OCI-LY3 (cell line): ENCODE measurements around the gene MYL1.

ENCODE experiments used
- H2AFZ ChIP-seq: fragments of 200-600, 300-600 bp; shearing (Covaris generic); 2 replicates; pipeline ENCODE4 v1.6.0; 2014; ENCODE audit warnings: antibody characterized with exemption, low read depth, low read length
- H3K27ac ChIP-seq: fragments of 200-600, 300-600 bp; sonication (generic); 2 replicates; pipeline ENCODE4 v1.5.1; 2014; ENCODE audit warnings: mild to moderate bottlenecking, low read length, moderate library complexity, mixed read lengths
- H3K27me3 ChIP-seq: fragments of 200-600, 300-600 bp; sonication (generic); 2 replicates; pipeline ENCODE4 v1.6.1; 2014; ENCODE audit warnings: low read depth, low read length, mixed read lengths
- H3K36me3 ChIP-seq: fragments of 200-600, 300-600 bp; sonication (generic); replicated peaks from 2 replicates; pipeline ENCODE3; 2014; ENCODE audit warnings: low read depth, low read length, mixed read lengths
- H3K4me1 ChIP-seq: fragments of 300-600, 200-600 bp; sonication (generic); 2 replicates; pipeline ENCODE4 v1.6.1; 2014; ENCODE audit warnings: low read length, mixed read lengths
- H3K4me2 ChIP-seq: fragments of 200-600, 300-600 bp; sonication (generic); 2 replicates; pipeline ENCODE4 v1.6.1; 2014; ENCODE audit warnings: low read length, mixed read lengths
- H3K4me3 ChIP-seq: fragments of 300-600, 200-600 bp; sonication (generic); 2 replicates; pipeline ENCODE4 v1.5.1; 2014; ENCODE audit warnings: antibody characterized with exemption, mild to moderate bottlenecking, low read length, moderate library complexity
- H3K79me2 ChIP-seq: fragments of 300-600, 200-600 bp; shearing (Covaris generic); 2 replicates; pipeline ENCODE4 v1.6.1; 2014; ENCODE audit warnings: mild to moderate bottlenecking, low read length, mixed read lengths
- H3K9ac ChIP-seq: fragments of 300-600, 200-600 bp; shearing (Covaris generic); 2 replicates; pipeline ENCODE4 v1.6.0; 2014; ENCODE audit warnings: mild to moderate bottlenecking, low read length, moderate library complexity
- H3K9me3 ChIP-seq: fragments of 200-600, 300-600 bp; shearing (Covaris generic); 2 replicates; pipeline ENCODE4 v1.6.1; 2014; ENCODE audit warnings: low read length, mixed read lengths; ENCODE audit not compliant: insufficient read depth
- H4K20me1 ChIP-seq: fragments of 200-600, 300-600 bp; sonication (generic); 2 replicates; pipeline ENCODE4 v1.6.1; 2016; ENCODE audit warnings: low read length, mixed read lengths; ENCODE audit not compliant: insufficient read depth
- EZH2phosphoT487 ChIP-seq: fragments of 200-600 bp; shearing (Covaris generic); IDR thresholded peaks from 2 replicates; pipeline ENCODE4 v1.6.1; 2018; ENCODE audit warnings: antibody characterized with exemption, mixed run types, low read depth
- TF ChIP-seq, protein P1 (sequence below): fragments of 200-600, 300-600 bp; sonication (generic); IDR thresholded peaks from 2 replicates; pipeline ENCODE4 v1.5.1; 2014; ENCODE audit warnings: antibody characterized with exemption, low read length, low read depth

The MYL1 gene

DNA sequence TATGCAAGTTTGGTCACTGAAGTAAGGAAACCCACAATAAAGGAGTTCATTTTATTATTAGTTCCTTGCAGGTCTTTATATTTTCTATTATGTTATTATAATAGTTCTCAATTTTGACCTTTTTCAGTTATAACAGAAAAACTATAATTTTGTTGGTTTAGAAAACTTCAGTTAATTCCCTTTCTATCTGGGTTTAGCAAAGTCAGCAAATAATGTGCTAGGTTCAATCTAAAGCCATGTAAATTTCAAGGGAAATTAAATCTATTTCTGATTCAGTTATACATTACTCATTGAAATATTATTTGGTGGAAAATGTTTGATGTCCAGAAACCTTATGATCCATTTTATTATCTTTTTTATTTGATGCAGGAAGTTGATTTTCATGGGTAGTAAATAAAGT is 43.7 kb downstream of the MYL1 start:
- Histone ChIP-seq H3K9me3 (no peaks in the 10 kb centered on the region), H3K36me3 (no peaks in the 10 kb centered on the region), H4K20me1 (no peaks in the 10 kb centered on the region), H3K79me2 (no peaks in the 10 kb centered on the region), H3K4me1 (peaks cover 12% of the 10 kb centered on the region), H3K27me3 (no peaks in the 10 kb centered on the region), H3K4me2 (no peak overlapping the region), H3K9ac (no peak overlapping the region), H3K4me3 (no peak overlapping the region), H2AFZ (no peak overlapping the region), H3K27ac (no peak overlapping the region)
- TF ChIP-seq, protein P1, sequence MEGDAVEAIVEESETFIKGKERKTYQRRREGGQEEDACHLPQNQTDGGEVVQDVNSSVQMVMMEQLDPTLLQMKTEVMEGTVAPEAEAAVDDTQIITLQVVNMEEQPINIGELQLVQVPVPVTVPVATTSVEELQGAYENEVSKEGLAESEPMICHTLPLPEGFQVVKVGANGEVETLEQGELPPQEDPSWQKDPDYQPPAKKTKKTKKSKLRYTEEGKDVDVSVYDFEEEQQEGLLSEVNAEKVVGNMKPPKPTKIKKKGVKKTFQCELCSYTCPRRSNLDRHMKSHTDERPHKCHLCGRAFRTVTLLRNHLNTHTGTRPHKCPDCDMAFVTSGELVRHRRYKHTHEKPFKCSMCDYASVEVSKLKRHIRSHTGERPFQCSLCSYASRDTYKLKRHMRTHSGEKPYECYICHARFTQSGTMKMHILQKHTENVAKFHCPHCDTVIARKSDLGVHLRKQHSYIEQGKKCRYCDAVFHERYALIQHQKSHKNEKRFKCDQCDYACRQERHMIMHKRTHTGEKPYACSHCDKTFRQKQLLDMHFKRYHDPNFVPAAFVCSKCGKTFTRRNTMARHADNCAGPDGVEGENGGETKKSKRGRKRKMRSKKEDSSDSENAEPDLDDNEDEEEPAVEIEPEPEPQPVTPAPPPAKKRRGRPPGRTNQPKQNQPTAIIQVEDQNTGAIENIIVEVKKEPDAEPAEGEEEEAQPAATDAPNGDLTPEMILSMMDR = no peak
- no peak for TF ChIP-seq EZH2phosphoT487

GRCh38 chr2:210269148-210269547 is 45.8 kb downstream of the MYL1 start:
- no peak for TF ChIP-seq EZH2phosphoT487
- TF ChIP-seq, protein P1 = no peak
- Histone ChIP-seq H3K27me3 (no peaks in the 10 kb centered on the region), H3K9ac (no peak overlapping the region), H3K36me3 (no peaks in the 10 kb centered on the region), H3K79me2 (no peaks in the 10 kb centered on the region), H3K27ac (no peak overlapping the region), H3K4me1 (peaks cover 12% of the 10 kb centered on the region), H4K20me1 (no peaks in the 10 kb centered on the region), H3K4me2 (no peak overlapping the region), H2AFZ (no peak overlapping the region), H3K4me3 (no peak overlapping the region), H3K9me3 (no peaks in the 10 kb centered on the region)

- H3K36me3 ChIP-seq = no peaks in the 10 kb centered on the region
- no peaks in the 10 kb centered on the region for H3K9me3 ChIP-seq
- no peak overlapping the region for H3K27ac ChIP-seq
- no peak overlapping the region for H3K4me2 ChIP-seq
- no peaks in the 10 kb centered on the region for H3K79me2 ChIP-seq
- no peak for TF ChIP-seq EZH2phosphoT487
- TF ChIP-seq, protein P1 = no peak
- H2AFZ ChIP-seq = no peak overlapping the region; the same call in 1 of the 2 replicates
- H3K4me3 ChIP-seq = no peak overlapping the region
- no peaks in the 10 kb centered on the region for H3K27me3 ChIP-seq
- H3K9ac ChIP-seq = no peak overlapping the region
- H3K4me1 ChIP-seq = peaks cover 12% of the 10 kb centered on the region
- no peaks in the 10 kb centered on the region for H4K20me1 ChIP-seq
These were observed 46.7 kb downstream of the MYL1 start for GRCh38 chr2:210268281-210268680.

DNA sequence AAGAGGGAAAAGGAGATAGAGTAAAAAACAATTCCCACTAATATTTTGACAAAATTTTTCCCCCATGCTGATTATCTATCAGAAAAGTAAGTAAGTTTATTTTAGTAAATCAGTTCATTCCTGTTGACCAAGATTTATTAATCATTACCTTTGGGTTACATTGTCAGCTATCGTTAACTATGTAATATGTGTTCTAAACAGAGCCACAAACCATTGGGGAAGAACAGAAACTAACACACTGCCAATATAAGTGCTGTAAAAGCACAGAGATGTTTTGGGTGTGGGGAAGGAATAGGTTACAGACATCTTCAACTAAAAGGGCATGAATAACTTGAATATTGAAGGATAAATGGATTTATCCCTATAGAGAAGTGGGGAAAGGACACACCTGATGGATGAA is 47.3 kb downstream of the MYL1 start:
- H3K27ac ChIP-seq = no peak overlapping the region
- no peak overlapping the region for H3K4me3 ChIP-seq
- no peaks in the 10 kb centered on the region for H3K79me2 ChIP-seq
- H3K36me3 ChIP-seq = no peaks in the 10 kb centered on the region
- H3K9me3 ChIP-seq = no peaks in the 10 kb centered on the region
- no peak overlapping the region for H3K4me2 ChIP-seq
- no peaks in the 10 kb centered on the region for H3K27me3 ChIP-seq
- no peak overlapping the region for H3K9ac ChIP-seq
- H2AFZ ChIP-seq = no peak overlapping the region
- peaks cover 12% of the 10 kb centered on the region for H3K4me1 ChIP-seq
- no peaks in the 10 kb centered on the region for H4K20me1 ChIP-seq
- TF ChIP-seq, protein P1 = no peak
- no peak for TF ChIP-seq EZH2phosphoT487
